ENCODE data around the gene RHO. TPM values are rescaled to one million over a fixed set of nuclear protein-coding genes. Genes with fewer than 3 reads are reported as not detected.

Gene RHO
- total RNA-seq, 1 experiment from 2014 or later, result not detected

- BruUV-seq (replicated peaks), result no TSS peak
- Histone ChIP-seq H3K4me3 (ENCODE audit: low read length) (no peak overlapping the region), H3K27ac (ENCODE audit: low read length) (no peak overlapping the region), H3K36me3 (ENCODE audit: low read depth, low read length) (no peaks in the 10 kb centered on the region), H3K9me2 (replicated peaks; ENCODE audit: low read length) (no peaks in the 10 kb centered on the region), H4K20me1 (ENCODE audit: low read length) (no peaks in the 10 kb centered on the region), H3K9ac (ENCODE audit: low read length) (no peak overlapping the region), H2AFZ (ENCODE audit: low read length) (no peak overlapping the region), H3K4me1 (ENCODE audit: insufficient read depth, low read length) (peaks cover 6% of the 10 kb centered on the region; the same call in 1 of the 2 replicates), H3K27me3 (ENCODE audit: low read length) (no peaks in the 10 kb centered on the region), H3K79me2 (ENCODE audit: low read length) (no peaks in the 10 kb centered on the region), H3F3A (ENCODE audit: low read length, unreplicated experiment) (no peaks in the 10 kb centered on the region), H3K9me3 (ENCODE audit: low read length) (no peaks in the 10 kb centered on the region), H3K4me2 (ENCODE audit: low read length) (no peak overlapping the region)
- DNase-seq (no peak), ATAC-seq (no peak)
- ChIA-PET POLR2A (ENCODE audit: unreplicated experiment) (no interaction called here), CTCF (no interaction called here)
- intact Hi-C loops (cut with micrococcal nuclease), result no loop called here
- TF ChIP-seq EZH2 (IDR thresholded peaks at IDR 0.05; ENCODE audit: low read length, unreplicated experiment) (no peak), EZH2phosphoT487 (IDR thresholded peaks at IDR 0.05; ENCODE audit: borderline replicate concordance, low read length) (no peak), CTCF (conservative IDR thresholded peaks at IDR 0.05; ENCODE audit: low read depth, low read length) (no peak)
These were observed 22.2 kb upstream of the RHO start for GRCh38 chr3:129506231-129506742.

GRCh38 chr3:129507181-129507831 is 21.1 kb upstream of the RHO start:
- Histone ChIP-seq H2AFZ (ENCODE audit: low read length) (no peak overlapping the region), H3K9ac (ENCODE audit: low read length) (no peak overlapping the region), H3K79me2 (ENCODE audit: low read length) (no peaks in the 10 kb centered on the region), H3K4me3 (ENCODE audit: low read length) (no peak overlapping the region), H3K27ac (ENCODE audit: low read length) (no peak overlapping the region), H3K4me1 (ENCODE audit: insufficient read depth, low read length) (peaks cover 6% of the 10 kb centered on the region; the same call in 1 of the 2 replicates), H3K9me2 (replicated peaks; ENCODE audit: low read length) (no peaks in the 10 kb centered on the region), H4K20me1 (ENCODE audit: low read length) (no peaks in the 10 kb centered on the region), H3K36me3 (ENCODE audit: low read depth, low read length) (no peaks in the 10 kb centered on the region), H3K27me3 (ENCODE audit: low read length) (no peaks in the 10 kb centered on the region), H3K9me3 (ENCODE audit: low read length) (no peaks in the 10 kb centered on the region), H3K4me2 (ENCODE audit: low read length) (no peak overlapping the region), H3F3A (ENCODE audit: low read length, unreplicated experiment) (no peaks in the 10 kb centered on the region)
- BruUV-seq (replicated peaks), result no TSS peak
- ChIA-PET CTCF (no interaction called here), POLR2A (ENCODE audit: unreplicated experiment) (no interaction called here)
- TF ChIP-seq EZH2 (IDR thresholded peaks at IDR 0.05; ENCODE audit: low read length, unreplicated experiment) (no peak), EZH2phosphoT487 (IDR thresholded peaks at IDR 0.05; ENCODE audit: borderline replicate concordance, low read length) (no peak), CTCF (conservative IDR thresholded peaks at IDR 0.05; ENCODE audit: low read depth, low read length) (no peak)
- DNase-seq (no peak), ATAC-seq (no peak)
- intact Hi-C loops (cut with micrococcal nuclease), result no loop called here

- Histone ChIP-seq H2AFZ (ENCODE audit: low read length) (no peak overlapping the region), H3K27me3 (ENCODE audit: low read length) (no peaks in the 10 kb centered on the region), H3K9me3 (ENCODE audit: low read length) (no peaks in the 10 kb centered on the region), H3K4me3 (ENCODE audit: low read length) (no peak overlapping the region), H3K4me2 (ENCODE audit: low read length) (no peak overlapping the region), H3K27ac (ENCODE audit: low read length) (no peak overlapping the region), H3K9ac (ENCODE audit: low read length) (no peak overlapping the region), H3F3A (ENCODE audit: low read length, unreplicated experiment) (no peaks in the 10 kb centered on the region), H3K9me2 (replicated peaks; ENCODE audit: low read length) (no peaks in the 10 kb centered on the region), H3K36me3 (ENCODE audit: low read depth, low read length) (no peaks in the 10 kb centered on the region), H3K4me1 (ENCODE audit: insufficient read depth, low read length) (no peaks in the 10 kb centered on the region), H4K20me1 (ENCODE audit: low read length) (no peaks in the 10 kb centered on the region), H3K79me2 (ENCODE audit: low read length) (no peaks in the 10 kb centered on the region)
- CTCF ChIA-PET, result no interaction called here
- no peak for ATAC-seq
- no peak for DNase-seq
- POLR2A ChIA-PET (ENCODE audit: unreplicated experiment), result no interaction called here
- TF ChIP-seq CTCF (conservative IDR thresholded peaks at IDR 0.05; ENCODE audit: low read depth, low read length), result no peak
- no peak for TF ChIP-seq EZH2phosphoT487 (IDR thresholded peaks at IDR 0.05; ENCODE audit: borderline replicate concordance, low read length)
- no peak for TF ChIP-seq EZH2 (IDR thresholded peaks at IDR 0.05; ENCODE audit: low read length, unreplicated experiment)
- BruUV-seq (replicated peaks), result no TSS peak
- intact Hi-C loops (cut with micrococcal nuclease), result no loop called here
These were observed 15.8 kb upstream of the RHO start for GRCh38 chr3:129512595-129512994.

Data from PC-3 (cell line).